Endothelial cell of hepatic sinusoid (primary cell): ENCODE results near the gene PLA2R1.

Source experiments
- in situ Hi-C: cut with HindIII; loops from 2 replicates; pipeline ENCODE4 v1.10.0; 2017; ENCODE audit warnings: low sequenced_read_pairs

PLA2R1 gene

DNA sequence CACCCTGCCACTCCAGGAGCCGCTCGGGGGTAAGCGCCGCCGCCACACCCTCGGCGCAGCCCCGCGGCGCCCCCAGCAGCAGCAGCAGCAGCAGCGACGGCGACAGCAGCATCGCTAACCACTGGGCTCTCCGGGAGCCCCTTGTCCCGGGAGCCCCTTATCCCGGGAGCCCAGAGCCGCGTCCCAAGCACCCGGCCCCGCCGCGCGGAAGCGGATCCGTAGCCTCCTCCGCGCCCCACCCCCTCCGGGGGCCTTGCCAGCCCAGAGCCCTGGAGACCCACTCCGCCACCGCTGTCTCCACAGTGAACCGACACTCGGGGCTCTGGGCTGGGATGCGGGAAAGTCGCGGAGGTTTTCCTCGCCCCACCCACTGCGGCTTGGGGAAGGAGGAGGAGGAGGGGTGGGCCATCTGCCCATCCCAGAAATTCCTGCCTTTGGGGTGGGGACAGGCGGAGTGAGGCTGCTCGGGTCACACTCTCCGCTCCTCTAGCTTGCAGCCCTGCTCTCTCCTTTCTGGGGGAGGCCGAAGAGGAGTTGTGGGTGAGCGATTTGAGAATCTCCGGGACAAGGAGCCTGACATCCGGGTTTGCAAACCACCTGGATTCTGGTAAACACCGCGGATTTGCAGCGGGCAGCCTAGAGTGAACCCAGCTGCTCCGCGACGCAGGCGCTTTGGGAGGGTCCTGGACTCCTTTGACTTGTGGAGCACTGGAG, at the start of gene PLA2R1:
Gene PLA2R1, minus strand, starts transcription at position 324 of the 714 bp plus-strand sequence. Its CDS starts 212 bp downstream, at position 112.
- in situ Hi-C loops = no loop called here

DNA sequence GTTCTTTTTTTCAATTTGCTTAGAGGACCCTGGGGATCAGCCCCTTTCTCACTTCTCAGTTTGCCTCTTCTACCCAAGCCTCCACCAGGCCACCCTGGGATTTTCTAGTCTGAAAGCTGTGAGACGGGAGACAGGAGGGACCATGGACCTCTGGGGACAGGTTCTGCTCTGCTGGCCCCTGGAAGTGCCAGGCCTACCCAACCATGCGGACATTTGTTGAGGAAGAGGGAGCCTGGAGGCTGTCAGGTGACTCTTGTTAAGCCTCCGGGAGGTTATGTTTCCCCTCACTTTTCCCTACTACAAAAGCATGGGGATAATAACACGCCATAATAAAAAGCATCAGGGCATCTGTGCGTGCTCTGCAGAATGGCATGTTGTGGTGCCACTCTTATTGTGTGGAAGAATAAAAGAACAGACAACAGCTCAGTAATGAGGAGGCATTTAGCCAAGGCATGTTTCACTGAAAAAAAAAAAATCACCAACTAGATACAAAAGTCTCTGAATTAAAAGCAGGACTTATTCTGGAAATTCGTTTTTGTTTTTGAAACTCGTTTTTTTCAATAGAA, 48.3 kb upstream of the PLA2R1 start:
- in situ Hi-C loops = no loop called here

DNA sequence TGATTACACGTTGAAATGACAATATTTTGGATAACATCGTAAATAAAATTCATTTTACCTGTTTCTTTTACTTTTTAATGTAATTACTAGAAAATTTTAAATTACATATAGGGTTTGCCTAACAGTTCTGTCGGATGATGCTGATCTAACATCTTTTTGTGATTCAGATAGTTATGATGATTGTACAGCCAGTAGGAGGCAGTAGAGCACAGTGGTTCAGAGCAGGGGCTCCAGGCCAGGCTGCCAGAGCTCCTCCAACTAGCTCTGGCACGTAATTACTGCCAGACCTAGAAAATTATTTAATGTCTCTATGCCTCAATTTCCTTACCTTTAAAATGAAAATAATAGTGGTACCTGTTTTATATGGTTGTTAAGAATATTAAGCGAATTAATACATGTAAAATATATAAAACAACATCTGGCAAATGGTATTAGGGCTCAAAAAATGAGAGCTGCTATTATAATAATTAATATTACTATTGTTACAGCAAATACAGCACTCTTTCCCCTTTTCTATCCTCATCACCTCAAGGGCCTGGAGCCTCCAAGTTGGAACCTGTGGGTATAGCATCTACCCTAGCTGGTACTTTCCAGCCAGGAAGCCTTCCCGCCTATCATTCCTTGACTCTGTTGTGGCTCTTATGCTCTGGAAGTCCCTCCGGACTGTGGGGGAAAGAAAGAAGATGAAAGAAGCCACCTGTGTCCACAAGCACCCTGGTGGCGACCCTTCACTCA, 47.7 kb upstream of the PLA2R1 start:
- in situ Hi-C loops = loop anchor here (10.0 kb wide), 1 partner anchor 275 kb away; no protein-coding TSS in a partner anchor

DNA sequence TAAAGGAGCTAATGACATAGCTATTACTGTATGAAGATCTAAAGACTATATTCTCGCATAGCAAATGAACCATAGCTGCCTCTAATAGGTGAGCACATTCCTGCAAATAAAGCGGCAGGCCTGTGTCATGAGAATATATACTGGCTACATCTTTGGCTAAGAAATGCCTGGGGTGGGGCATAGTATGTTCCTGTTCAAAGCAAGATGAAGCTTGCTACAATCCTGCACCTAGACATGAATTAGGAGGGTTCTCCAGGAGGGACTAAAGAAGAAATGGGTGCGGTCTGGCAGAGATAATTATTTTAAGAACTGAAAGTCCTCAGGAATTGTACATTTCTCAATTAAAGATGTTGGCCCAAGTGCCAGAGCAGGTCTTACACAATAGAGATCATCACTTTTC, 46.8 kb upstream of the PLA2R1 start:
- in situ Hi-C loops = loop anchor here (10.0 kb wide), 1 partner anchor 276 kb away; no protein-coding TSS in a partner anchor

DNA sequence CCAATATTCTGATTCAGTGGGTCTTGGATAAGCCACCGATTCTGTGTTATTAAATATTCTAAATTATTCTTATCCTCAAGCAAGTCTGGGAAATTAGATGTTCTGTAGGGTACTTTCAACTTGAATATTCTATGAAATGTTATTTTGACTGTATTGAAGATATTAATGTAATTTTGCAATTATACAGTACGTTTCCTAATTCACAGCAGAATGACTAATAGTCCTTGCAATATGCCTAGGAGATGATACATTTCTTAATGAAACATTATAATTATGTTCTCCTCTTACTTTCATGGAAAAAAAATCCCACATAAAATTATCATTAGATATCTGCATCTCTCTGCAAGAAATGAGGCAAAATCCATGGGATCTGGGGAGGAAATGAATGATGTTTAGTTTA, 46.2 kb upstream of the PLA2R1 start:
- in situ Hi-C loops = loop anchor here (10.0 kb wide), 1 partner anchor 276 kb away; no protein-coding TSS in a partner anchor

DNA sequence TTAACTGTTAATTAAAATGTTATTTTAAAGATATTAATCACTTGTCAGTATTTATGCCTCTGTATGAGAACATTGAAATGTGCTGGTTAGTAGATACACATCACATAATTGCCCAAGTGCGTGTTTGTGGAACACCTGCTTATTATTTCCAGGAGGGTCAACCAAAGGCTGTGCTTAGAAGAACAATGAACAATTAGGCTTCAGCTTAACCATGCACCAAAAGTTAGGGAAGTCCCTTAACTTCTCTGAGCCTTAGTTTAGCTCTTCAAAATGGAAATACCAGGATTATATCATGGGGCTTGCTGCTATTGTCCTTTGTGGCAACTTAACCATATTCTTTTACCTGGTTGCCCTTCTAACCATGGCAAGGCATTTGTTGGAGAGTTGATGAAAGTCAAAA, 43.0 kb upstream of the PLA2R1 start:
- in situ Hi-C loops = loop anchor here (10.0 kb wide), 1 partner anchor 279 kb away; no protein-coding TSS in a partner anchor

GRCh38 chr2:160104115-160104514, 41.7 kb upstream of the PLA2R1 start:
- in situ Hi-C loops = loop anchor here (10.0 kb wide), 1 partner anchor 281 kb away; no protein-coding TSS in a partner anchor

DNA sequence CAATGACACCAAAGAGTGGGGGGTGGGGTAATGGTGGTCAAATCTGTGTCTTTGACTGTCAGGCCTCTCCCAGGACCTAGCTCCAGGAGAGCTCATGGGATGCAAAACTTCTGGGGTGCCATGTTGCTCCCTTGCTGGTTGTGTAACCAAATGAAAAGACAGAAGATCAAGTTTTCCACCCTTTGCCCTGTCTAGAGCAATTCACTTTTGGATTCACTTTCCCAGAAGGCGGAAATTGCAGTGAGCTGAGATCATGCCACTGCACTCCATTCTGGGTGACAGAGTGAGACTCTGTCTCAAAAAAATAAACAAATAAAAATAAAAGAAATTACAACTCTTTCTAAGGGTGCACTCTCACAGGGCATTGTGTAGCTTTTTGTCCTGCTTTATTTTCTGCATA, 34.9 kb upstream of the PLA2R1 start:
- in situ Hi-C loops = loop anchor here (25.0 kb wide), 1 partner anchor 865 kb away; no protein-coding TSS in a partner anchor

- in situ Hi-C loops = loop anchor here (25.0 kb wide), 1 partner anchor 866 kb away; no protein-coding TSS in a partner anchor
Observed at GRCh38 chr2:160096409-160096808, 34.0 kb upstream of the PLA2R1 start.

DNA sequence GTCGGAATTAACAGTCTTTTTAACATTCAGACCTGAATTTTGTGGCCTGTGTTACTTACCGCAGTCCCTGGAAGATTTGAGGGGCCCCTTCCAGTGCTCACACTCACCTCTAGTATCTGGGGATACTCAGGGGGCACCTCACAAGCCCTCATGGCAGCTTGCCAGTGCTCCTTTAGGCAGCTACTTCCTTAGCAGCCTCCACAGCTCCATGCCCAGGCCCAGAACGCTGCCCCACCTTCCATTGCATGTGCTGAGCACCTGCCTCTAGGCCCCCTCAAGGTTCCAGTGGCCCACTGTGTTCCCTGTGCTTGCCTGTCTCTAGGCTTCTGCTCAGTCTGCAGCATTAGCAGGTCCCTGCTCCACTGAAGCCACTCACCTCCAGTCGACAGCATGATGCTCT, 30.0 kb upstream of the PLA2R1 start:
- in situ Hi-C loops = loop anchor here (25.0 kb wide), 1 partner anchor 870 kb away; no protein-coding TSS in a partner anchor

DNA sequence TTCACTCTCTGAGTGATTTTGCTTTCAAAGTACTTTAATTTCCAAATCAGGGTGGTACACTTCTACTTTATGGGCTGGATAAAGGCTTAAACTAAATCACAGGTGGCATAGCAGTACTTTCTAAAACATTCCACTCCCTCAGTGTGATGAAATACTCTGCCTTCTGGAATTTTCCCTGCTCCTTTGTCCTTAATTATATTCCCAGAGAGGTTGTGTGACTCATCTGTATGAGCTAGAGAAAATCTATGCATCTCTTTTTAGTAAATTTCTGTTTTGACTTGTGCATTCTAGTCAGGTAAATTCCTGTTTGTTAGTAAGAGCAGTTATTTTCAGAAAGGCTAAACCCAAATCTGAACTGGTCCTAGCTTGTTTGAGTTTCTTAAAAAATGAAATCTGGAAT, 29.0 kb upstream of the PLA2R1 start:
- in situ Hi-C loops = loop anchor here (25.0 kb wide), 1 partner anchor 871 kb away; no protein-coding TSS in a partner anchor

DNA sequence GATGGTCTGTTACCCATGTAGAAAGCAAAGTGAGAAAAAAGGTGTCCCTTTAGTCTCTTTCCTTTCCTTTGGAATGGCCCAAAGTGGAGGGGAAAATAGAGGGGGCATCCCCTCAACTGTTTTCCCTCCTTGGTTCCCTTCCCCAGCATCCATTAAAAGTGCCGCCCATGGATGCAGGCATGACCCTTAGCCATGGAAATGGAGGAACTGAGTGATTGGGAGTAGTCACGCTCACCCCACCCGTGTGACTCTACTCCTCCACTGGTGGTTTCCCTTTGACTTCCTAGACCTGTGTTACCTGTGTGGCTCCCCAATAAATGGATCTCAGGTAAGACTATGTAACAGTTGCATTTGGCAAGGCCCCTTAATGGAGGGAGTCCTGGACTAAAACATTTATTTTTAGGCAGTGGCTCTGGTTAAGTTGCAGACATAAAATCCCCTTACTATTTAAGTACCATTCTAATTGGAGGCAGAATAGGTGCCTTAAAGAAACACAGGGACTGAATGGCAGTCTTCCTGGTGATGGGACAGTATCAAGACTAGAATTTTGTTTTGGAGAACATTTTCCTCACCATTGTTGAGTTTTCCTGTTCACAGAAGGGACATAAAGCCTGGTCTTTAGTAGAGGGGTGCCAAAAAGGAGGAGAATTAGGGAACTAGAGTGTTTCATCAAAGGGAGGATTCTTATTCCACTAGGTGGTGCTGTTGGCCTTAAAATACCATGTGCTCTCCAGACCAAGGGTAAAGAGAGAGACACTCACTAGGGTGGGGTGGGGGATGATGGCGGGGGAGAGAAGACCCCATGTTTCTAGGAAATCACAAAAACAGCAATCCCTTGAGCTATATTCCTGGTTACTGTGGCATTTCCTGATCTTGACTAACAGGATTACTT, 25.7 kb upstream of the PLA2R1 start:
- in situ Hi-C loops = loop anchor here (25.0 kb wide), 1 partner anchor 874 kb away; no protein-coding TSS in a partner anchor

DNA sequence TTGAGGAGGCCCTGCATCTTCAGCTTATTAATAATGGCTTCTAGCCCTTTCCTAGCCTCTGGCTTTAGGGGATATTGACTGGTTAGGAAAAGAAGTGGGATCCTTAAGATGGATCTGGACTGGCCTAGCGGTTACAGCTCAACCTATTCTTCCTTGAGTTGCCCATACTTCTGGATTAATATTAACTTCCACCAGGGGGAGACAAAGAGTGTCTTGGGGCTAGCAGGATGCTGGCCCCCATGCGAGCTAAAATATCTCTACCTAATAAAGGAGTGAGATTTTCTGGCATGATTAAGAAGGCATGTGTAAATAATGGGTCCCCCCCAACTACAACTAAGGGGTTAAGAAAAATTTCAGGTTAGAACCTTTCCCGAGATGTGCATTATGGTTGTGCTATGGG, 23.2 kb upstream of the PLA2R1 start:
- in situ Hi-C loops = loop anchor here (25.0 kb wide), 1 partner anchor 877 kb away; no protein-coding TSS in a partner anchor

- in situ Hi-C loops = loop anchor here (25.0 kb wide), 1 partner anchor 884 kb away; no protein-coding TSS in a partner anchor
Observed at GRCh38 chr2:160077912-160078810, 15.7 kb upstream of the PLA2R1 start.

GRCh38 chr2:160076914-160077313, 14.5 kb upstream of the PLA2R1 start:
- in situ Hi-C loops = loop anchor here (25.0 kb wide), 1 partner anchor 885 kb away; no protein-coding TSS in a partner anchor

DNA sequence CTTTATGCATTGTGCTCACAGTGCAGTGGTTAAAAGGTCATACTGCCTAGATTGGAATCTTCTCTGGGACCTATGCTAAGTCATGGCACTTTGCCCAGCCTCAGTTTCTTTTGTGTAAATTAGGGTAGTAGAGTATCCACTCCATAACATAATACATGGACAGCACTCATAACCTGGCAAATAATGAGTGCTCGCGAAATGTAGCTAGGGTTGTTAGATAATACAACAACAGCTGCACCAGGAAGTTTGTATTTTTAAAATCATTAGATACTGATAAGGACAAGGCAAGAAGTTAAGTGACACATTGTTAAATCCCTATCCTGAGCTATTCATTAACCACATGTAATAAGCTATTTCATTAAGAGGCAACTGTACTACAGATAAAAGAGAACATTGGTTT, 13.8 kb upstream of the PLA2R1 start:
- in situ Hi-C loops = loop anchor here (25.0 kb wide), 1 partner anchor 886 kb away; no protein-coding TSS in a partner anchor

- in situ Hi-C loops = loop anchor here (25.0 kb wide), 1 partner anchor 887 kb away; no protein-coding TSS in a partner anchor
Observed at GRCh38 chr2:160075171-160075570, 12.8 kb upstream of the PLA2R1 start.

DNA sequence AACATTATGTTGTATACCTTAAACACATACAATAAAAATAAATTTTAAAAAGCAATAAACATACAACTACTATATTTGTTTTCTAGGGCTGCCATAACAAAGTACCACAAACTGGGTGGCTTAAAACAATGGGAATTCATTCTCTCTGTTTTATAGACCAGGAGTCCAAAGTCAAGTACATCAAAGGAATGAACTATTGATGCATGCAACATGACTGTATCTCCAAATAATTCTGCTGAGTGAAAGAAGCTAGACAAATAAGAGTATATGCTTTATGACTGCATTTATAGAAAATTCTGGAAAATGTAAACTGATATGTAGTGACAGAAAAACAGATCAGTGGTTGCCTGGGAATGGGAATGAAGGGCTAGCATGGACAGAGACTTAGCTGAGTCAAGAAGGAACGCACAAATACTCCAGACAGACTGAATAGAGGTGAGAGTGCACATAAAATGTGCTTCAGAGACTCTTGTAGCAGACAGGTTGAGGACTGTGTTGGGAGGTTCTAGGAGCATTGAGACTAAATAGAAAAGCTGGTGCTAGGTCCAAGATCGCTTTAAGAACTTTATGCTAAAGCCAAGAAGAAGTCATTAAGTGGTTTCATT, 11.0 kb upstream of the PLA2R1 start:
- in situ Hi-C loops = no loop called here
